HepG2 (cell line): Measurements from ENCODE around the gene ZNF467. TPM values are rescaled to one million over a fixed set of nuclear protein-coding genes. Genes with fewer than 3 reads are reported as not detected.

Source experiments
- ATAC-seq: fragments of 200-7000 bp; cut with Tn5 transposase; 3 replicates; pipeline ENCODE4 v1.9.1; 2020; ENCODE audit warnings: mild to moderate bottlenecking, moderate library complexity
- BruUV-seq: library from RNA; stranded (reverse); fragments of 400-500 nt; replicated peaks from 2 replicates; lab custom pipeline; 2021; lab: Mats Ljungman, UMichigan
- CTCF ChIA-PET: fragments of 300-600 bp; formaldehyde crosslinking; extraction: SDS; loops from one replicate; lab custom pipeline; 2021; ENCODE audit warnings: low total read pairs, inconsistent platforms, low intra/inter-chr PET ratio; lab: Yijun Ruan, JAX
- POLR2A ChIA-PET: fragments of 350-600 bp; sonication (Branson Sonifier 250); formaldehyde crosslinking; loops from one replicate; lab custom pipeline; 2020; ENCODE audit warnings: antibody characterized with exemption, inconsistent platforms; lab: Yijun Ruan, JAX
- DNase-seq: peaks from one replicate; pipeline ENCODE4 v3.0.0-alpha.2; 2015; ENCODE audit warnings: low spot score
- FAIRE-seq: peaks from 3 replicates; lab custom pipeline; 2011; peaks lifted over from hg19 to GRCh38; lab: Jason Lieb, UNC
- H2AFZ ChIP-seq: one replicate; pipeline ENCODE4 v1.6.1; 2011; ENCODE audit warnings: low read length, inconsistent platforms
- H3K27ac ChIP-seq: fragments of 300-600 bp; 3 replicates; pipeline ENCODE4 v1.8.0; 2011; ENCODE audit warnings: mixed run types, mild to moderate bottlenecking, mixed read lengths, low read length, inconsistent platforms; ENCODE audit not compliant: insufficient read depth; ENCODE audit errors: extremely low read length
- H3K27me3 ChIP-seq, 2 experiments: fragments of 200-600 bp in 1 of 2; 2 replicates in 1 of 2; 3 replicates in 1 of 2; pipeline versions ENCODE4 v1.6.0 to v1.8.0; 2011; ENCODE audit warnings: low read length in 2 of 2, mild to moderate bottlenecking in 2 of 2, moderate library complexity in 2 of 2, inconsistent platforms in 1 of 2; ENCODE audit not compliant: insufficient read depth in 2 of 2, control insufficient read depth in 1 of 2
- H3K36me3 ChIP-seq, 2 experiments: fragments of 200-600 bp in 1 of 2; replicated peaks in 1 of 2; 2 replicates in 1 of 2; 3 replicates in 1 of 2; pipeline versions ENCODE4 v1.5.1 to v1.8.0; 2011; ENCODE audit warnings: low read length in 2 of 2, inconsistent platforms in 1 of 2; ENCODE audit not compliant: insufficient read depth in 2 of 2, control insufficient read depth in 1 of 2
- H3K4me1 ChIP-seq: 2 replicates; pipeline ENCODE4 v1.5.1; 2012; ENCODE audit warnings: low read length, inconsistent platforms; ENCODE audit not compliant: insufficient read depth
- H3K4me2 ChIP-seq: 2 replicates; pipeline ENCODE4 v1.6.0; 2011; ENCODE audit warnings: low read depth, low read length, inconsistent platforms
- H3K4me3 ChIP-seq, 3 experiments: fragments of 200-600 bp in 1 of 3; sonication (generic), shearing (Covaris generic) in 1 of 3; replicated peaks in 1 of 3; 2 replicates each; pipeline ENCODE4 v1.5.1; 2011 to 2016; ENCODE audit warnings: low read length in 3 of 3, inconsistent platforms in 2 of 3, low read depth in 2 of 3, mild to moderate bottlenecking in 2 of 3, control low read depth in 1 of 3, mixed read lengths in 1 of 3; ENCODE audit not compliant: insufficient read depth in 1 of 3
- H3K79me2 ChIP-seq: one replicate; pipeline ENCODE4 v1.6.1; 2011; ENCODE audit warnings: low read length, inconsistent platforms; ENCODE audit not compliant: insufficient read depth
- H3K9ac ChIP-seq: 2 replicates; pipeline ENCODE4 v1.6.0; 2011; ENCODE audit warnings: mild to moderate bottlenecking, low read depth, low read length, inconsistent platforms; ENCODE audit not compliant: insufficient read depth
- H3K9me3 ChIP-seq: 2 replicates; pipeline ENCODE4 v1.5.1; 2012; ENCODE audit warnings: mild to moderate bottlenecking, low read length
- H4K20me1 ChIP-seq: 2 replicates; pipeline ENCODE4 v1.6.0; 2011; ENCODE audit warnings: inconsistent platforms, mild to moderate bottlenecking, low read length, moderate library complexity; ENCODE audit not compliant: insufficient read depth
- HNF1A ChIP-seq, 2 experiments: sonication (generic) in 1 of 2; formaldehyde crosslinking in 1 of 2; IDR thresholded peaks; 2 replicates each; pipeline versions ENCODE4 v1.4.0 to v1.6.1; 2016 to 2020; ENCODE audit warnings: borderline replicate concordance in 1 of 2, low read depth in 1 of 2, mild to moderate bottlenecking in 1 of 2, missing genetic modification reagents in 1 of 2
- HOXA5 ChIP-seq: sonication (generic); formaldehyde crosslinking; IDR thresholded peaks from 2 replicates; pipeline ENCODE4 v1.4.0; 2020; ENCODE audit warnings: missing genetic modification reagents
- SNRNP70 ChIP-seq: fragments of 200-400 bp; formaldehyde crosslinking; IDR thresholded peaks from 2 replicates; pipeline ENCODE4 v1.6.1; 2017; ENCODE audit warnings: mild to moderate bottlenecking, low read depth, low read length, moderate library complexity
- ZNF557 ChIP-seq: sonication (generic); formaldehyde crosslinking; IDR thresholded peaks from 2 replicates; pipeline ENCODE4 v1.4.0; 2020; ENCODE audit warnings: missing genetic modification reagents
- WGBS: methylation state at CpG from one replicate; pipeline ENCODE4 v1.1.6; 2017; ENCODE audit warnings: low lambda C conversion rate; 5-methylcytosine and 5-hydroxymethylcytosine counted together
- in situ Hi-C: cut with HindIII; loops from 2 replicates; pipeline ENCODE4 v1.10.0; 2017; ENCODE audit warnings: low pct_unique_long_range_greater_than_20kb; ENCODE audit not compliant: extremely low pct_ligation_motif_present
- intact Hi-C: fragments of 100-400 bp; cut with micrococcal nuclease; formaldehyde crosslinking; loops from one replicate; pipeline ENCODE4 v1.10.0; 2022; ENCODE audit not compliant: unreplicated experiment
- polyA plus RNA-seq, 8 experiments: library from polyadenylated mRNA; depleted of rRNA in 3 of 8; stranded (reverse) in 7 of 8; unstranded in 1 of 8; fragments of >200 nt; fragmentation: Illumina TruSeq in 4 of 8; extraction: Trizol in 4 of 8; gene quantifications; 2 replicates each; pipeline versions ENCODE4 v1.2.1 to v1.2.3, GENCODE V29; 2011 to 2016; ENCODE audit warnings: low read depth in 4 of 8, missing spikeins in 1 of 8, mixed read lengths in 1 of 8; ENCODE audit not compliant: insufficient read depth in 1 of 8
- total RNA-seq, 5 experiments: library from RNA; depleted of rRNA; stranded (reverse); fragments of >200 nt; fragmentation: Illumina TruSeq; extraction: Trizol; gene quantifications; 2 replicates each; pipeline ENCODE4 v1.2.3, GENCODE V29; 2016; ENCODE audit warnings: low read depth in 1 of 5

The ZNF467 gene
- total and polyA plus RNA-seq, 2 of the 13 experiments (the other 11 are each of a cell fraction or from before 2014, with no cell fraction given), result 0.03 TPM; not detected in 1

GRCh38 chr7:149731207-149731955, 42.0 kb downstream of the ZNF467 start:
- WGBS, result 98% methylated on average over 11 of the region's 14 CpGs
- Histone ChIP-seq H4K20me1 (no peaks in the 10 kb centered on the region), H3K9me3 (no peaks in the 10 kb centered on the region), H3K4me1 (no peaks in the 10 kb centered on the region), H3K27ac (no peak overlapping the region), H3K27me3 (0 out of 5 replicates have a peak, but pooled peaks cover 0 to 1% of the 10 kb centered on the region in 2 experiments), H3K4me3 (no peak overlapping the region), H3K4me2 (no peak overlapping the region), H3K79me2 (no peaks in the 10 kb centered on the region), H2AFZ (no peak overlapping the region), H3K9ac (no peak overlapping the region), H3K36me3 (peaks cover 2 to 19% of the 10 kb centered on the region in 2 experiments; a peak in 3 of 5 replicates)
- CTCF ChIA-PET, result no interaction called here
- DNase-seq, result no peak
- BruUV-seq, result no TSS peak
- intact Hi-C loops (no loop called here), in situ Hi-C loops (no loop called here)
- ATAC-seq, result no peak
- POLR2A ChIA-PET, result no interaction called here
- TF ChIP-seq HNF1A (IDR thresholded peaks at IDR 0.05; ENCODE audit: low read depth) (no peak), HNF1A (CRISPR knock-in tag; IDR thresholded peaks at IDR 0.05; ENCODE audit: borderline replicate concordance) (no peak), HOXA5 (CRISPR knock-in tag) (no peak), SNRNP70 (no peak), ZNF557 (CRISPR knock-in tag) (no peak)
- FAIRE-seq, result no peak
